Activated naive CD4-positive, alpha-beta T cell treated with anti-CD3 and anti-CD28 coated beads for 36 hours (primary cell): Measurements from ENCODE around the gene ATXN7L1. TPM values are rescaled to one million over a fixed set of nuclear protein-coding genes. Genes with fewer than 3 reads are reported as not detected.
"Not testable (repeated sequence)": the region's sequence is repeated elsewhere in the genome, so short reads cannot be mapped to it uniquely, and the experiment has no call there.

Experiments
- CTCF ChIA-PET: fragments of 350-600 bp; sonication (Branson Sonifier 250); formaldehyde crosslinking; loops from one replicate; lab custom pipeline; 2021; ENCODE audit warnings: antibody characterized with exemption; lab: Charles Lee
- DNase-seq: peaks from one replicate; pipeline ENCODE4 v3.0.0-alpha.2; 2020
- H3K27ac Mint-ChIP-seq: one replicate; pipeline ENCODE4 v1.8.0; 2021; ENCODE audit warnings: mild to moderate bottlenecking, mixed read lengths
- H3K27me3 Mint-ChIP-seq: one replicate; pipeline ENCODE4 v1.8.0; 2021; ENCODE audit warnings: low read depth, mixed read lengths
- H3K36me3 Mint-ChIP-seq: one replicate; pipeline ENCODE4 v1.8.0; 2021; ENCODE audit warnings: low read depth, mixed read lengths
- H3K4me1 Mint-ChIP-seq: one replicate; pipeline ENCODE4 v1.8.0; 2021; ENCODE audit warnings: low read depth, mixed read lengths
- H3K4me3 Mint-ChIP-seq: one replicate; pipeline ENCODE4 v1.8.0; 2021; ENCODE audit warnings: mild to moderate bottlenecking, moderate library complexity, mixed read lengths
- H3K9me3 Mint-ChIP-seq: one replicate; pipeline ENCODE4 v1.8.0; 2021; ENCODE audit warnings: mixed read lengths
- intact Hi-C: fragments of 100-400 bp; cut with micrococcal nuclease; formaldehyde crosslinking; loops from one replicate; pipeline ENCODE4 v1.15.1; 2023
- total RNA-seq, 2 experiments: library from RNA; stranded (reverse); gene quantifications; one replicate each; pipeline ENCODE4 v1.2.3, GENCODE V29; 2021

Gene ATXN7L1
- total RNA-seq, 2 experiments from 2014 or later, result 8.8 to 9.2 TPM

- CTCF ChIA-PET, result no interaction called here
- H3K27me3 Mint-ChIP-seq, result no peaks in the 10 kb centered on the region
Observed at GRCh38 chr7:105610165-105610930, 266.1 kb downstream of the ATXN7L1 start.

DNA sequence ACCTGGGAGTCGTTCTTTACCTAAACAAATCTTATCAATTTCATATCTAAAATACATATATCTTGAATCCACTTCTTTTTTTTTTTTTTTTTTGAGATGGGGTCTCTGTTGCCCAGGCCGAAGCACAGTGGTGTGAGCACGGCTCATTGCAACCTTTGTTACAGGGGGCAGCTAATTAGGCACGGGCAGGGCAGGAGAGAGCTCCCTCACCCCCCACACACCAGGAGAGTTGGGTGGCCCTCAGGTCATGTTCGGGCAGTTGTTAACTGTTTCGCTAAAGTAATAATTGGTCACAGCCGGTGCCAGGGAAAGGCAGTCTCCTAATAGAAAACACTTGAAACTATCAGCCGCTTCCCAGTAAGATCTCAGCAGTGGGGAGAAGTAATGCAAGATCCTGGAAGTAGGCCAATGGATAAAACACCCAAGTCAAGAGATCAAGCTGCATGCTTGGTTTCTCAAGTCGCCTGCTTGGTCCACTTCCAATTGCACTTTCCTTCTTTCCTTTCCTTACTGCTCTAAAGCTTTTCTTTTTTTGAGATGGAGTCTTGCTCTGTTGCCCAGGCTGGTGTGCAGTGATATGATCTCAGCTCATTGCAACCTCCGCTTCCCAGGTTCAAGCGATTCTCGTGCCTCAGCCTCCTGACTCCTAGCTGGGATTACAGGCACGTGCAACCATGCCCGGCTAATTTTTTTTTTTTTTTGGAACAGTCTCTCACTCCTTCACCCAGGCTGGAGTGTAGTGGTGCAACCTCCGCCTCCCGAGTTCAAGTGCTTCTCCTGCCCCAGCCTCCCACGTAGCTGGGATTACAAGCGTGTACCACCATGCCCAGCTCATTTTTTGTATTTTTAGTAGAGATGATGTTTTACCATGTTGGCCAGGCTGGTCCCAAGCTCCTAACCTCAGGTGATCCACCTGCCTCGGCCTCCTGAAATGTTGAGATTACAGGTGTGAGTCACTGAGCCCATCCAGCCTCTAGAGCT, 273.8 kb downstream of the ATXN7L1 start:
- CTCF ChIA-PET, result interaction anchor here (0.6 to 1.3 kb wide), 4 partner anchors 14 to 793 kb away, joined by 3 to 5 read pairs (median 4); no protein-coding TSS in a partner anchor
- Mint-ChIP-seq H3K36me3 (peaks cover 1% of the 10 kb centered on the region), H3K9me3 (no peaks in the 10 kb centered on the region), H3K4me1 (no peaks in the 10 kb centered on the region), H3K4me3 (no peak overlapping the region), H3K27ac (no peak overlapping the region), H3K27me3 (no peaks in the 10 kb centered on the region)
- intact Hi-C loops, result no loop called here
- no peak for DNase-seq

More at GRCh38 chr7:105610165-105610930, 266.1 kb downstream of the ATXN7L1 start:
- no peak for DNase-seq
- no peaks in the 10 kb centered on the region for H3K9me3 Mint-ChIP-seq
- no peaks in the 10 kb centered on the region for H3K4me1 Mint-ChIP-seq
- intact Hi-C loops, result no loop called here
- H3K36me3 Mint-ChIP-seq, result peaks cover 8% of the 10 kb centered on the region
- no peak overlapping the region for H3K4me3 Mint-ChIP-seq
- no peak overlapping the region for H3K27ac Mint-ChIP-seq

GRCh38 chr7:105600720-105601550, 275.5 kb downstream of the ATXN7L1 start:
- H3K9me3 Mint-ChIP-seq, result no peaks in the 10 kb centered on the region
- no peak overlapping the region for H3K4me3 Mint-ChIP-seq
- no peaks in the 10 kb centered on the region for H3K4me1 Mint-ChIP-seq
- intact Hi-C loops, result no loop called here
- DNase-seq, result no peak
- peaks cover 1% of the 10 kb centered on the region for H3K36me3 Mint-ChIP-seq
- no peaks in the 10 kb centered on the region for H3K27me3 Mint-ChIP-seq
- H3K27ac Mint-ChIP-seq, result no peak overlapping the region
- CTCF ChIA-PET, result no interaction called here

DNA sequence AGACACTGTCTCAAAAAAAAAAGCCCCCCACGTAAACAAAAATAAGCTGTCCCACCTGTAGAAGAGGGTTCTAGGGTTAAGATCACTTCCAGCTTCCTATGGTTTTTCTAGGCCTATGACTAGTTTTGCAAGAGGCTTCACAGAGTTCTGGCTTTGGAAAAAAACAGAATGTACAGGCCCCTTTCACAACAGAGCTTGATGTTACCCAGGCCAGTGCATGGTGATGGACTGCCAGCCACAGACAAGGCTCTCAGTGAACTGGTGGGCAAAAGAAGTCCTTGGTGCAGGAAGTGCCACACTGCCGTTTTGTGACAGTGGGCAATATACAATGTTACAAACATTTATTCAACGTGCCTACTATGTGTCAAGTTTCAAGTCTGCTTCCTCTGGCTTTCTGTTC, 276.8 kb downstream of the ATXN7L1 start:
- Mint-ChIP-seq H3K4me1 (no peaks in the 10 kb centered on the region), H3K27me3 (no peaks in the 10 kb centered on the region), H3K27ac (no peak overlapping the region), H3K4me3 (no peak overlapping the region), H3K9me3 (no peaks in the 10 kb centered on the region), H3K36me3 (no peaks in the 10 kb centered on the region)
- intact Hi-C loops, result no loop called here
- CTCF ChIA-PET, result no interaction called here
- no peak for DNase-seq

GRCh38 chr7:105599080-105599479, 277.3 kb downstream of the ATXN7L1 start:
- CTCF ChIA-PET, H3K9me3 Mint-ChIP-seq, DNase-seq, H3K36me3 Mint-ChIP-seq, H3K27me3 Mint-ChIP-seq, H3K4me3 Mint-ChIP-seq, H3K27ac Mint-ChIP-seq, H3K4me1 Mint-ChIP-seq, intact Hi-C loops: not testable (repeated sequence)

DNA sequence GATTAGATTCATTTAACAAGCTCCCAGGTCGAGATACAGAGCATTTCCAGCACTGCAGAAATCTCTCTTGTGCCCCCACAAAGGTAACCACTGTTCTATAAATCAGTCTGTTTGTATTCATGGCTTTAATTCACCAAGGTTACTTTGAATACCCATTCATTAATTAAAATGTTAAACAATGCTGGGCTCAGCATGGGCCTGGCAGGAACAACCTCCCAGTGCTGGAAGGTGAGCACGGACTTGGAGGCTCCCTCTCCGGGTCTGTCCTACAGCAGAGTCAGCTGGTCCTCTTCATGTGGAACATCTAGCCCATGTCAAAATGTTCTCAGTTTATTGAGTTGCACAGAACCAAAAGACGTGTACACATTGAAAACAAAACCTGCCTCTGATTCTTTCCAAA, 279.5 kb downstream of the ATXN7L1 start:
- no peaks in the 10 kb centered on the region for H3K4me1 Mint-ChIP-seq
- H3K9me3 Mint-ChIP-seq, result no peaks in the 10 kb centered on the region
- H3K27ac Mint-ChIP-seq, result no peak overlapping the region
- intact Hi-C loops, result no loop called here
- H3K4me3 Mint-ChIP-seq, result no peak overlapping the region
- DNase-seq, result no peak
- H3K27me3 Mint-ChIP-seq, result no peaks in the 10 kb centered on the region
- H3K36me3 Mint-ChIP-seq, result no peaks in the 10 kb centered on the region
- CTCF ChIA-PET, result no interaction called here

DNA sequence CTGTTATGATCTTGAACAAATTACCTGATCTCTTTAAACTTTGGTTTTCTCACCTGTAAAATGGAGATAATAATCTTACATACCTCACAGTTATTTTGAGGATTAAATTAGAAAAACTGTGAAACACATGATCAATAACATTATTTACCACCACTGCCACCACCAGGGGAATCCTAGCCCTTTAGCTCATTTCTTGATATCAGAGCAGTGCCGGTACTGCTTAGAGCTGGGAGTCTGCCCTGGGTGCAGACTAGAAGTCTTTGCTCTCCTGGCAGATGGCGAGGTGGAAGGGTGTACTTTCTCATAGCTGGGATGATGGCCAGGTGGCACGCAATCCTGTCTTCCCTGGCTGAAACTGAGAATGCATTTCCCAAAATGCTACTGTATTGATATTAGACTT, 282.4 kb downstream of the ATXN7L1 start:
- CTCF ChIA-PET, result interaction anchor here (0.6 to 0.9 kb wide), 2 partner anchors 62 to 214 kb away, joined by 3 to 5 read pairs; no protein-coding TSS in a partner anchor
- Mint-ChIP-seq H3K9me3 (no peaks in the 10 kb centered on the region), H3K4me3 (no peak overlapping the region), H3K27me3 (no peaks in the 10 kb centered on the region), H3K4me1 (peaks cover 4% of the 10 kb centered on the region), H3K27ac (no peak overlapping the region), H3K36me3 (no peaks in the 10 kb centered on the region)
- intact Hi-C loops, result no loop called here
- no peak for DNase-seq

DNA sequence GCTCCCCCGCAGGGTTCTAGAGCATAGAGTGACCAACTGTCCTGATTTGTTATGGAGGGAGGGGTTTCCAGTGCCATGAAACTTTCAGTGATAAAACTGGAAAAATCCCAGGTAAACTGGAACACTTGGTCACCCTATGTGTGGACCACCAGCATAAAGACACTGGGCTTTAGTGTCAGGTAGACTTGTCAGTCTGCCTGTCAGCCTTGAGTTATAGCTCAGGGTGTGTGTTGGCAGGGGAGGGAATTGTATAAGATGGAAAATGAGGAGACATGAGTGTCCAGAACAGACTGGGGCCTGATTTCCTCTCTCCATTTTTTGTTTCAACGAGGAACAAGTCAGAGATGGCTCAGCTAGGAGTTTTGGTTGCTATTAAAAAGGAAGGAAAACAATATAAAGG, 284.9 kb downstream of the ATXN7L1 start:
- intact Hi-C loops, result no loop called here
- Mint-ChIP-seq H3K27ac (no peak overlapping the region), H3K4me3 (no peak overlapping the region), H3K4me1 (peaks cover 4% of the 10 kb centered on the region), H3K9me3 (no peaks in the 10 kb centered on the region), H3K36me3 (no peaks in the 10 kb centered on the region), H3K27me3 (no peaks in the 10 kb centered on the region)
- CTCF ChIA-PET, result no interaction called here
- DNase-seq, result no peak

GRCh38 chr7:105590793-105591192, 285.6 kb downstream of the ATXN7L1 start:
- peaks cover 4% of the 10 kb centered on the region for H3K4me1 Mint-ChIP-seq
- no peaks in the 10 kb centered on the region for H3K27me3 Mint-ChIP-seq
- CTCF ChIA-PET, result no interaction called here
- H3K9me3 Mint-ChIP-seq, result no peaks in the 10 kb centered on the region
- no peak overlapping the region for H3K27ac Mint-ChIP-seq
- intact Hi-C loops, result no loop called here
- no peak for DNase-seq
- H3K4me3 Mint-ChIP-seq, result no peak overlapping the region
- H3K36me3 Mint-ChIP-seq, result no peaks in the 10 kb centered on the region

DNA sequence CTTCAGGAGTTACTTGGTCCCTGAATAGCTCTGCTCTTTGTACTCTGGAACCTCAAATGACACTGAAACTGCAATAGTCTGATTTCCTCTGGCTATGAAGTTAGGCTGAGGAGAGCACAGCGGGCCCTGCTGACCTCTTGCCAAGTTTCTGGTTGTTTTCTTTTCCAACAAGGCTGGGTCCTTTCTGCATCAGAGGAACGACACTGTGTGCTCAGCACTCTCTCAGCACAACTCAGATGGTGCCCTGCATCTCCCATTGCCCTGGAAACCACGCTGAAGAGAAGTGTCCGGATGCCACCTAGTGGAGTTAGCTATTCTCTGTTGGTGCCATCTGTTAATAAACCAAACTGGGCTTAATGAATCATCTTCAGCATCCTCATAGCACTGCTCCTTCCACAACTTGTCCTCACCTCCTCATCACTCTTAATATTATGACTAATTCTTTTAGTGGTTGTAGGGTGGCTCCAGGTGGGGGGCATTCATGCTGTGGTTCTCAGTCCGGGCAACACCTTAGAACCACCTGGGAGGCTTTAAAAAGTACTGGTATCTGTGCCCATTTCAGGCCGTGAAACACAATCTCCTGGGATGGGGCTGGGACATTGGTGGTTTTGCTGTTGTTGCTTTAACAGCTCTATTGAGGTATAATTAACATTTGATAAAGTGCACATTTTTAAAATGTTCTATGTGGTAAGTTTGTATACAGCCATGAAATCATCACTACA, 286.9 kb downstream of the ATXN7L1 start:
- intact Hi-C loops, result loop anchor here (1.0 to 5.0 kb wide), 7 partner anchors 57 to 707 kb away; partner anchors contain the start of gene RINT1
- Mint-ChIP-seq H3K27me3 (no peaks in the 10 kb centered on the region), H3K36me3 (no peaks in the 10 kb centered on the region)

GRCh38 chr7:105587909-105588635, 288.3 kb downstream of the ATXN7L1 start:
- no peaks in the 10 kb centered on the region for H3K36me3 Mint-ChIP-seq
- no peak for DNase-seq
- H3K27ac Mint-ChIP-seq, result no peak overlapping the region
- peaks cover 4% of the 10 kb centered on the region for H3K4me1 Mint-ChIP-seq
- no peak overlapping the region for H3K4me3 Mint-ChIP-seq
- CTCF ChIA-PET, result interaction anchor here (0.9 kb wide), 1 partner anchor 21 kb away, joined by 4 read pairs; no protein-coding TSS in a partner anchor
- intact Hi-C loops, result loop anchor here (2.0 to 5.0 kb wide), 2 partner anchors 455 to 706 kb away; no protein-coding TSS in a partner anchor
- H3K27me3 Mint-ChIP-seq, result no peaks in the 10 kb centered on the region
- peaks cover 3% of the 10 kb centered on the region for H3K9me3 Mint-ChIP-seq

More for the DNA sequence above, 286.9 kb downstream of the ATXN7L1 start:
- Mint-ChIP-seq H3K4me3 (no peak overlapping the region), H3K4me1 (peaks cover 4% of the 10 kb centered on the region), H3K27ac (no peak overlapping the region), H3K9me3 (no peaks in the 10 kb centered on the region)
- DNase-seq, result peak; percentile 82
- CTCF ChIA-PET, result interaction anchor here (0.6 to 1.8 kb wide), 8 partner anchors 14 to 706 kb away, joined by 3 to 6 read pairs (median 4); no protein-coding TSS in a partner anchor
